Upper lobe of left lung (tissue), 6 donors: Measurements from ENCODE around the gene CHMP5. TPM values are rescaled to one million over a fixed set of nuclear protein-coding genes. Genes with fewer than 3 reads are reported as not detected.

Source experiments
- ATAC-seq, 2 donors: fragments of 200-7000 bp; cut with Tn5 transposase; one replicate each; pipeline ENCODE4 v1.9.1; 2022; ENCODE audit warnings: mild to moderate bottlenecking in 2 of 2, moderate library complexity in 2 of 2; ENCODE audit not compliant: low FRiP score in 2 of 2
- DNase-seq, 2 donors: peaks; one replicate each; pipeline ENCODE4 v3.0.0-alpha.2; 2019 to 2020
- H3K27ac ChIP-seq, 4 donors: fragments of 200-600 bp; sonication (generic); one replicate each; pipeline ENCODE4 v1.5.1; 2016 to 2019
- H3K27me3 ChIP-seq, 4 donors: fragments of 200-600 bp; sonication (generic); one replicate each; pipeline ENCODE4 v1.5.1; 2017 to 2019
- H3K36me3 ChIP-seq, 4 donors: fragments of 200-600 bp; sonication (generic); one replicate each; pipeline ENCODE4 v1.5.1; 2016 to 2019
- H3K4me1 ChIP-seq, 4 donors: fragments of 200-600 bp; sonication (generic); one replicate each; pipeline ENCODE4 v1.5.1; 2018 to 2019
- H3K4me3 ChIP-seq, 4 donors: fragments of 200-600 bp; sonication (generic); one replicate each; pipeline ENCODE4 v1.5.1; 2017 to 2019; ENCODE audit warnings: mild to moderate bottlenecking in 2 of 4, moderate library complexity in 1 of 4
- H3K9me3 ChIP-seq, 4 donors: fragments of 200-600 bp; sonication (generic); one replicate each; pipeline ENCODE4 v1.5.1; 2018 to 2019
- EP300 ChIP-seq, 4 donors: sonication (generic); formaldehyde crosslinking; IDR thresholded peaks; one replicate each; pipeline ENCODE4 v1.5.1; 2017; ENCODE audit warnings: antibody characterized with exemption in 4 of 4, control low read depth in 2 of 4
- POLR2A ChIP-seq, 4 donors: fragments of 450-650 bp; IDR thresholded peaks; one replicate each; pipeline ENCODE4 v1.5.1; 2016 to 2017; ENCODE audit warnings: antibody characterized with exemption in 4 of 4, mild to moderate bottlenecking in 2 of 4
- POLR2AphosphoS5 ChIP-seq, 2 donors: sonication (generic); formaldehyde crosslinking; IDR thresholded peaks; one replicate each; pipeline ENCODE4 v1.5.1; 2017; ENCODE audit warnings: antibody characterized with exemption in 2 of 2
- whole genome bisulfite sequencing, 2 donors: methylation state at CpG; one replicate each; pipeline ENCODE4 v1.1.5; 2017 to 2018; 5-methylcytosine and 5-hydroxymethylcytosine counted together
- total RNA-seq, 6 donors: library from RNA; depleted of rRNA in 4 of 6; stranded (reverse); fragments of >200 nt in 4 of 6; gene quantifications; one replicate each; pipeline versions ENCODE4 v1.1.0 to v1.2.1, GENCODE V29; 2016 to 2021
- TF ChIP-seq, protein P1 (sequence below), 6 experiments: fragments of 450-650 bp in 4 of 6; fragments of 200-600 bp in 2 of 6; sonication (generic) in 2 of 6; IDR thresholded peaks; one replicate each; pipeline ENCODE4 v1.5.1; 2016 to 2019; ENCODE audit warnings: antibody characterized with exemption in 6 of 6
- donor health status: DM: no; HTN: no; CAD: no; lungs with moderate emphysema.
- donor health status: DM: no; HTN: yes; CAD: no; lungs with severe emphysema.

The CHMP5 gene
- total RNA-seq, 6 donors from 2014 or later = 33.5 to 95.5 (median 60.1) TPM

DNA sequence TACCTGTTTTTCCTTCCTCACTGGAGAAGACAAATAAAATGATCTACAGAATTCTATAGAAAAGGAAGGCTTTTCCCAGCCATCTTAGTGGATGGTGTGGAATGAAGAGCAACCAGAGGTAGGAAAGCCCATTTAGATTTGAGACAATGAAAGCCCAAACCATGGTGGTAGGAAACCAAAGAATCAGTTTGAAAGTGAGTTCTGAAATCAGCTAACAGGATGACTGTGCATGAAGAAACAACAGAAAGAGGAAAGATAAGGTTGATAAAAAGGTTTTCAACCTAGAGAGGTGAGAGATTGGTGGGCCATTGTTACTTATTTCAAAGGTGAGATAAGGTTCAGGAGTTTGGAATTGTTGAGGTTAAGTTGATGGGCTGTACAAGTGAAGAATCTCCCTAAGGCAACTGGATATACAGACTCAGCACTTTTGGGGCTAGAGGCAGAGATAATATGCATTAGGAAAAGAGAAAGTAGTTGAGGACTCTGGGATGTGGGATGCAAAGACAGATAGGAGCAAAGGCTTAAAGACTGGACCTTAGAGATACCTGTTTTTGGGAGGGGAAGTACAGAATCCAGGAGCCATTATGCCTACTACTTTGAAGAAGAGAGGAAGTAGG lies 2.4 kb downstream of the CHMP5 start:
- Histone ChIP-seq H3K9me3 (no peaks in the 10 kb centered on the region), H3K27me3 (no peaks in the 10 kb centered on the region), H3K4me1 (peaks cover 25 to 40% (median 29%) of the 10 kb centered on the region in 4 donors), H3K4me3 (no peak overlapping the region), H3K27ac (no peak overlapping the region), H3K36me3 (peaks cover 13 to 62% (median 49%) of the 10 kb centered on the region in 4 donors)
- TF ChIP-seq, protein P1, sequence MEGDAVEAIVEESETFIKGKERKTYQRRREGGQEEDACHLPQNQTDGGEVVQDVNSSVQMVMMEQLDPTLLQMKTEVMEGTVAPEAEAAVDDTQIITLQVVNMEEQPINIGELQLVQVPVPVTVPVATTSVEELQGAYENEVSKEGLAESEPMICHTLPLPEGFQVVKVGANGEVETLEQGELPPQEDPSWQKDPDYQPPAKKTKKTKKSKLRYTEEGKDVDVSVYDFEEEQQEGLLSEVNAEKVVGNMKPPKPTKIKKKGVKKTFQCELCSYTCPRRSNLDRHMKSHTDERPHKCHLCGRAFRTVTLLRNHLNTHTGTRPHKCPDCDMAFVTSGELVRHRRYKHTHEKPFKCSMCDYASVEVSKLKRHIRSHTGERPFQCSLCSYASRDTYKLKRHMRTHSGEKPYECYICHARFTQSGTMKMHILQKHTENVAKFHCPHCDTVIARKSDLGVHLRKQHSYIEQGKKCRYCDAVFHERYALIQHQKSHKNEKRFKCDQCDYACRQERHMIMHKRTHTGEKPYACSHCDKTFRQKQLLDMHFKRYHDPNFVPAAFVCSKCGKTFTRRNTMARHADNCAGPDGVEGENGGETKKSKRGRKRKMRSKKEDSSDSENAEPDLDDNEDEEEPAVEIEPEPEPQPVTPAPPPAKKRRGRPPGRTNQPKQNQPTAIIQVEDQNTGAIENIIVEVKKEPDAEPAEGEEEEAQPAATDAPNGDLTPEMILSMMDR (IDR thresholded peaks at IDR 0.05) = no peak
- no peak for TF ChIP-seq POLR2AphosphoS5 (IDR thresholded peaks at IDR 0.05)
- no peak for TF ChIP-seq EP300 (IDR thresholded peaks at IDR 0.05)
- TF ChIP-seq POLR2A (IDR thresholded peaks at IDR 0.05) = no peak
- DNase-seq (no peak), ATAC-seq (no peak)

DNA sequence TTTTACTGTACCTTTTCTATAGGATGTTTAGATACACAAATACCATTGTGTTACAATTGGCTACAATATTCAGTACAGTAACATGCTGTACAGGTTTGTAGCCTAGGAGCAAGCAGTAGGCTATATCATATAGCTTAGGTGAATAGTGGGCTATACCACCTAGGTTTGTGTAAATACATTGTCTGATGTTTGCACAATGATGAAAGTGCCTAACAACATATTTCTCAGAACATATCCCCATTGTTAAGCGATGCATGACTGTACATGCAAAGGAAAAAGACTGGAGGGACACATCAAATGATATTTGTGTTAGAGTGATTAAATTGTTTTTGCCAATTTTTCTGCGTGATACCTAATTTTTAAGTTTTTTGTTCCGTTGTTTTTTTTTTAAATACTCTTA lies 5.3 kb downstream of the CHMP5 start:
- Histone ChIP-seq H3K4me1 (peaks cover 14 to 23% (median 18%) of the 10 kb centered on the region in 4 donors), H3K27me3 (no peaks in the 10 kb centered on the region), H3K9me3 (no peaks in the 10 kb centered on the region), H3K4me3 (no peak overlapping the region), H3K36me3 (peaks cover 17 to 86% (median 70%) of the 10 kb centered on the region in 4 donors), H3K27ac (no peak overlapping the region)
- ATAC-seq (no peak), DNase-seq (no peak)
- TF ChIP-seq EP300 (IDR thresholded peaks at IDR 0.05) (no peak), POLR2A (IDR thresholded peaks at IDR 0.05) (no peak), POLR2AphosphoS5 (IDR thresholded peaks at IDR 0.05) (no peak)
- TF ChIP-seq, protein P1 (IDR thresholded peaks at IDR 0.05) = no peak
- WGBS, 2 donors = 88 to 98% methylated on average over 3 of the region's 3 CpGs

DNA sequence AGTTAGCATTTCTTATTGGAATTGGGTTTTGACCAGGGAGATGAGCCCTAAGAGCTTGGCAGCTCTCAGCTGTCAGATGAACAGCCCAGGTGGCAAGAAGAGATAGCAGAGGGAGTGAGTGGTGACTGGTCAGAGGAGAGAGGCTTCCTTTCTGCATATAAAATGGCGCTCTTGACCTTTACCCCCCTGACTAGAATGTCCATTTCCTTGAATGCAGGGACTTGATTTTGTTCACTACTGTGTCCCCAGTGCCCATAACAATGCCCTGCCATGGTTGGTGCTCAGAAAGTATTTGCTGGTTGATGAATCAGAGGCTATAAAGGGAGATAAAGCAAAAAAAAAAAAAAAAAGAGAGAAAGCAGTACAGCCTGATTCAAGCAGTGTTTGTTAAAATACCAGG lies 7.2 kb downstream of the CHMP5 start:
- no peak overlapping the region for H3K4me3 ChIP-seq
- WGBS, 2 donors = 93 to 100% methylated on average over 1 of the region's 1 CpG
- DNase-seq (no peak), ATAC-seq (no peak)
- H3K27ac ChIP-seq = no peak overlapping the region
- H3K36me3 ChIP-seq = peaks cover 29 to 99% (median 82%) of the 10 kb centered on the region in 4 donors
- H3K27me3 ChIP-seq = no peaks in the 10 kb centered on the region
- peaks cover 0 to 6% (median 2%) of the 10 kb centered on the region in 4 donors for H3K4me1 ChIP-seq
- no peaks in the 10 kb centered on the region for H3K9me3 ChIP-seq
- TF ChIP-seq POLR2AphosphoS5 (IDR thresholded peaks at IDR 0.05) (no peak), EP300 (IDR thresholded peaks at IDR 0.05) (no peak)

DNA sequence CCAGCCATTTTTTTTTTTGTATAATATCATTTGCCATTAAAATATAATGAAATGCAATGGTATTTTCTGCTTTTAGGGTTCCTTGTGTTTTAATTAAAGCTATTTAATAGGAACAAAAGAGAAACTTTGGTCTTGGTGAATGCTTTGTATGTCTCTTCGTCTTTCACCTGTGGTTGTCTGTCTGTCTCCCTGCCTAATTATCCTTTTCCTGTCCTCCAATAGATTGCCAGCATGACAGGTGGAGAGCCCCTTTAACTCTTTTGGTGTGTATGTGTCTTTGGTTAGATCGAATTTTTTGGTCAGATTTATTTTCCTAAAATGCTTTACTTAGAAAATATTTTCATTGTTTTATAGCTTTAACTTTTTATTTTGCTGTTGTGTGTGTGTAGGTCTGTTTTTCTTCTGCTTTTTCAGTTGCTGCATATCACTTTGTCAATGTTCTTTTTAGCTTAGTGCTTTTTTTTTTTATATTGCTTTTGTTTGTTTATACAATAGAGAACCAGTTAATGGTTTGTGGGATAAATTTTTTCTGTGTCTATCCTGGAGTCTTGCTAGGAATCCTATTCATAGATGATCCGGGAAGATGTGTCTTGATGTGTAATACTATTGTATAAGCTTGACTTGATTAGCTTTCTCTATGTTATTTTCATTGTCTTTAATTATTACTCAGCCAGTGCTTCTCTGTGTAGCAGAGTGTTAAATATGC lies 8.6 kb downstream of the CHMP5 start:
- no peaks in the 10 kb centered on the region for H3K9me3 ChIP-seq
- H3K4me3 ChIP-seq = no peak overlapping the region
- no peaks in the 10 kb centered on the region for H3K4me1 ChIP-seq
- peaks cover 42 to 99% (median 84%) of the 10 kb centered on the region in 4 donors for H3K36me3 ChIP-seq
- TF ChIP-seq POLR2A (IDR thresholded peaks at IDR 0.05) (no peak), EP300 (IDR thresholded peaks at IDR 0.05) (no peak), POLR2AphosphoS5 (IDR thresholded peaks at IDR 0.05) (no peak)
- TF ChIP-seq, protein P1 (IDR thresholded peaks at IDR 0.05) = no peak
- H3K27me3 ChIP-seq = no peaks in the 10 kb centered on the region
- H3K27ac ChIP-seq = no peak overlapping the region
- ATAC-seq = no peak
- no peak for DNase-seq
- 76 to 79% methylated on average over 3 of the region's 3 CpGs for WGBS, 2 donors

DNA sequence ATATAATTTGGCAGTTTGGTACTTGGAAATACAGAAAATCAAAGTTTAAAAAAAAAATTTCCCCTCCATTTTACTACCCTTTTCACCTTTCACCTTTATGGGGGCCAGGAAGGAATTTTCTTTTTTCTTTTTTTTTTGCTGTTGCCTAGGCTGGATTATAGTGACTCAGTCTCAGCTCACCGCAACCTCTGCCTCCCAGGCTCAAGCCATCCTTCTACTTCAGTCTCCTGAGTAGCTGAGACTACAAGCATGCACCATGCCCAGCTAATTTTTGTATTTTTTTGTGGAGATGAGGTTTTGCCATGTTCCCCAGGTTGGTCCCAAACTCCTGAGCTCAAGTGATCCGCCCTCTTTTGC lies 9.1 kb downstream of the CHMP5 start:
- ATAC-seq = no peak
- Histone ChIP-seq H3K27ac (no peak overlapping the region), H3K36me3 (peaks cover 46 to 99% (median 85%) of the 10 kb centered on the region in 4 donors), H3K4me3 (no peak overlapping the region), H3K4me1 (no peaks in the 10 kb centered on the region), H3K9me3 (no peaks in the 10 kb centered on the region), H3K27me3 (no peaks in the 10 kb centered on the region)
- no peak for DNase-seq
- WGBS, 2 donors = 100% methylated on average over 2 of the region's 2 CpGs
- TF ChIP-seq POLR2AphosphoS5 (IDR thresholded peaks at IDR 0.05) = no peak
- TF ChIP-seq, protein P1 (IDR thresholded peaks at IDR 0.05) = no peak
- TF ChIP-seq POLR2A (IDR thresholded peaks at IDR 0.05) = no peak
- no peak for TF ChIP-seq EP300 (IDR thresholded peaks at IDR 0.05)
